ENCODE measurements around the gene PLEKHH1.

GRCh38 chr14:67532606-67532997 lies 488 bp upstream of the PLEKHH1 start:
- TF ChIP-seq EZH2 (IDR thresholded peaks at IDR 0.05; ENCODE audit: borderline replicate concordance), result no peak
- no peak for TF ChIP-seq EZH2phosphoT487 (IDR thresholded peaks at IDR 0.05; ENCODE audit: low read depth, severe bottlenecking, unreplicated experiment)
- peak; percentile 2 for TF ChIP-seq CTCF (IDR thresholded peaks at IDR 0.05; ENCODE audit: poor library complexity)
